ENCODE data around the gene ZMPSTE24.
A peak's percentile ranks its signal among the peaks of the same experiment; 100 is the strongest.
"Not testable (repeated sequence)": the region's sequence is repeated elsewhere in the genome, so short reads cannot be mapped to it uniquely, and the experiment has no call there.

ZMPSTE24 gene

DNA sequence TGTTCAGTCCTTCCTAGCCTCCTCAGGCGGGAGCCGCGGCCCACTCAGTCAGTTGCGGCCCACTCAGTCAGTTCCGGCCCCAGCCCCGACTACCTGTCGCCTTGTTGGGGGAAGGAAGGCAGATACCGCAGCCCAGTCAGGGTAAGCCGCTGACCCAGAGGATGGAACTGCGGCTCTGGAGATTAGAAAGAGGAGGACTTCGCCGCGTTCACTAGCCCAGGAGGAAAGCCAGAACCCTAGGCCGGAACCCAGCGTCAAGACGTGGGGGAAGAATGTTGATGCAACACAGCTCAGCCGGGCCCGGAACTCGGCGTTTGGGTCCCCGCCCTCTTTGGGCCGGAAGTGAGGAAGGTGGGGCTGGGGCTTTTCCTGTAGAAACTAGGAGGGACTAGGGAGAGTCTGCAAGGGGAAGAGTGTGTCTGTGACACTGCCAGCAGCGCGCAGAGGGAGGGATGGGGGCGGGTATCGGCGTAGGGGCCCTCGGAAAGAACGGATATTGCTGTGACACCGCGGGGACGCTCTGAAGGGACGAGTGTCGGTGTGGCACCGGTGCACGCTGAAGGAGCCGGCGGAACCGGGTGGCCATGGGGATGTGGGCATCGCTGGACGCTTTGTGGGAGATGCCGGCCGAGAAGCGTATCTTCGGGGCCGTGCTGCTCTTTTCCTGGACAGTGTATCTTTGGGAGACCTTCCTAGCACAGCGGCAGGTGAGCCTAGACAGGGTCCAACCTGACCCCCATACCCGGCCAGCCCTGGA, at the start of gene ZMPSTE24:
Gene ZMPSTE24, plus strand, starts transcription at position 549 of the 757 bp plus-strand sequence. Its CDS starts 36 bp downstream, at position 585.
- peak; percentile 96 for DNase-seq (ENCODE audit: low read depth)

DNA sequence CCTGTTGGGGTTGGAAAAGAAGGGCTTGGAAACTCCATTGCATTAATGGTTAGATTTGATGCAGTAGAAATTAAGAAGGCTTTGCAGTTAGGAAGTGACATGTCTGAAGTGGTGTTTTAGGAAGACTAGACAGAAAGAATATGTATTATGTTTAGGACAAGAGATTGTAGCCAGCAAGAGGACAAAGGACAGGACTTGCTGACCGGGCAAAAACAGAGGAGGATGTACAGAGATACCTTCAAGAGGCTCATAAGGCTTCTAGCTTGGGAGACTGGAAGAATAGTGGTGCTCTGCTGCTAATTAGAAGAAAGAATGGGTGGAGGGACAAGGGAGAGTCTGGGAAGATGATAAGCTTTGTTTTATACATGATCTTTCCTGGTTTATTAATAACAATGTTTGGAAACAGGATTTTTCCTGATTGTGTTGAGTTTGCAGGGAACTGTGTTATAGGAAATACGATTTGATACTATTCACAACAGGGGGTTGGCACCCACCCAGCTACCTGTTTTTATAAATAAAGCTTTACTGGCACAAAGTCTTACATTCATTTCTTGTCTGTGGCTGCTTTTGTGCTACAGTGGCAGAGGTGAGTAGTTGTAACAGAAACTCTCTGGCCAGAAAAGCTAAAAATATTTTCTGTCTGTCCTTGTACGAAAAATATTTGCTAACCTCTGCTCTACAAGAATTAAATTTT, 47.4 kb upstream of the ZMPSTE24 start:
- no peak for DNase-seq (ENCODE audit: low read depth)

DNA sequence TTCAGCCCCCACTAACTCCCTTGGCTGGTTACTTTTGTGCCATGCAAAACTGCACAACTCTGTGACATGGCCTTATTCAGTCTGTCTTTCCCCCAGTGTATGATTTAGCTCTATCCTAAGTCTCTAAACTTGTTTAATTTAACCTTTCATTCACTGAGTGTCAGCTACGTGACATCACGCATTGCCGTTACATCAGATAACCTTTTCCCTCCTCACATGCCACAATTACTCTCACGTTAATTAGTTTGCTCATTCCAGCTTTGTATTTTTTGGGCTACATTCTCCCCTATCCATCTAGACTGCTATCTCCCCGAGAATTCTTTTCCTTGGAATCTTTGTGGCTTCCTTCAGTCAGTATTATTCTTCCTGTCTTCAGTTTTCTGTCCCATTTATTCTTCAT, 39.7 kb upstream of the ZMPSTE24 start:
- no peak for DNase-seq (ENCODE audit: low read depth)

DNA sequence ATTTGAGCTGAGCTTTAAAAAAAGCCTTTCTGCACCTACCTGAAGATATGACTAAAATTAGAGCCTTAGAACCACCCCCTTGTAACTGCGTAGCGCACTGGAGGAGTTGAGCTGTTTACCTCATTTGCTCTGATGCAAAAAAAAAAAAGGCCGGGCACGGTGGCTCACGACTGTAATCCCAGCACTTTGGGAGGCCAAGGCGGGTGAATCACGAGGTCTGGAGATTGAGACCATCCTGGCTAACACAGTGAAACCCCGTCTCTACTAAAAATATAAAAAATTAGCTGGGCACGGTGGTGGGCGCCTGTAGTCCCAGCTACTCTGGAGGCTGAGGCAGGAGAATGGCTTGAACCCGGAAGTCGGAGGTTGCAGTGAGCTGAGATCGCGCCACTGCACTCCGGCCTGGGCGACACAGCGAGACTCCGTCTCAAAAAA, 36.5 kb upstream of the ZMPSTE24 start:
- not testable (repeated sequence) for DNase-seq (ENCODE audit: low read depth)

DNA sequence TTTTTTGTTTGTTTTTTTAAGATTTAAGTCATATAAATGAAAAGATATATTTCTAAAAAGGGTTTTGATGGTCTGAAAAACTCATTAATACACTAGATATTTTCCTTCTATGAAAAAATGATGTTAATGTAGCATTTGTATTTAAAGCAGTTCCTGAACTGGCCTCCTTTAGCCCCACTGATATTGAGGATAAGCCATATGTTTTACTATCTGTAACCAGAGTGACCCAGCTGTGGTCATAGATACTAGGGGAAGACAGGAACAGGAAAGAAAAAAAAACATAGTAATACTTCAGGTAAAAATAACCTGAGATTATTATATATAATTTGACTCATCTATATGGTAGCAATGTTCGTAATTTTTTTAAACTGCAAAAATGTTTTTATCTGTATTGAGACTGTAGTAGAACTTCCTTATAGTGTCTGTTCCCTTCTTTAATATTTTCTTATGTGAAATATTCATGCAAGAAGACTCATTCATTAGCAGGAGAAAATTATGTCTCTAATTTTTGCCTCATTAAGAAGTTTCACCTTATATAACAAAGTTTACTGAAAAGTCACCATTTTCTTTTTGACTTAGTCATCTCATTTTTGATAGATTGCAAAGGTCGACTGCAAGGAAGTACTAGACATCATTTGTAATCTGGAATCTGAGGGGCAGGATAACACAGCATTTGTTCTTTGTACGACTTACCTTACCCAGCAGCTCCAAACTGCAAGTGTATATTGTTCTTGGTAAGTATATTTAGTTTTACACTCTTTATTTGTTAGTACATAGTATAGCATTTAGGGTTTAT, 35.9 kb upstream of the ZMPSTE24 start:
- no peak for DNase-seq (ENCODE audit: low read depth)

DNA sequence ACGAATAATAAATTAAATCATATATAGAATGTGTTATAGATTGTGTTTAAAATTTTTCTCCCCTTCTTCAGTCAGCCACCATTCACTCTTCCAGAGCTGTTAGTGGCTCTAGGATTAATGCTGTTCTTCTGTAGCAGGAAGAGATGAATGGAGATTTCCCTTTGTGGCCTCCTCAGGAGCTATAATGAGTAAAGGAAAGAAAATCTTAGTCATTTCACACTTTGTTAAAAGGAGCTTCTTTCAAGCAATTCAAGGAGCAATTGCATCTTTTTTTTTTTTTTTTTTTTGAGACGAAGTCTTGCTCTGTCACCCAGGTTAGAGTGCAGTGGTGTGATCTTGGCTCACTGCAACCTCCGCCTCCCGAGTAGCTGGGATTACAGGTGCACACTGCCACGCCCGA, 34.0 kb upstream of the ZMPSTE24 start:
- no peak for DNase-seq (ENCODE audit: low read depth)

DNA sequence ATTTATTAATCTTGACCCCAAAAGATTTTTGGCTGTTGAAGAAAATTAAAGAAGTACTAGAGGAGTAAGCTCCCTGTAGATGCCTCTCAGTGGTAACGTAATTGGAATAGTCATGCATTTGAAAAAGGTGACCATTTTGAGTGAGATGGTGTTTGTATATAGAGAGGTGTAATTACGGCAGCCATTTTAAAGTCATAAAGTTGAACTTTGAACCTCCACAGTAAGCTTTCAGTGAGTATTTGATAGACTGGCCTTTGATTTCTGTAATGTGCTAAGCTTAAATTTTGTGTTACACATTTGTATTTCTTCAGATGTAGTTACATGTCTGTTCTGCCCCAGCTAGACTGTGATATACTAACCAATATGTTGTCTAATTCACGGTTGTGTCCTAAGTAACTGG, 31.8 kb upstream of the ZMPSTE24 start:
- no peak for DNase-seq (ENCODE audit: low read depth)

DNA sequence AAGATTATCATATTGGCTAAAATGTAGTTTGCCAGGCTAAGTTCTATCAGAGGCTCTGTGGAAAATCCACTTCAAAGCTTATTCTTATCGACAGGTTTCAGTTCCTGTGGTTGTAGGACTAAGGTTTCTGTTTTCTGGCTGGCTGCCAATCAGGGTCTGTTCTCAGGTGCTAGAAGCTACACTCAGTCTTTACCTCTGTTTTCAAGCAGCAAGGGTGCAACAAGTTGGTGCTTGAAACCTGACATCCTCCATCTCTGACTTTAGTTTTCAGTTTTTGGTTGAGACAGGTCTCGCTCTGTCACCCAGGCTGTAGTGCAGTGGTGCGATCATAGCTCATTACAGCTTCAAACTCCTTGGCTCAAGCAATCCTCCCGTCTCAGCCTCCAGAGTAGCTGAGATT, 25.6 kb upstream of the ZMPSTE24 start:
- DNase-seq (ENCODE audit: low read depth), result no peak

DNA sequence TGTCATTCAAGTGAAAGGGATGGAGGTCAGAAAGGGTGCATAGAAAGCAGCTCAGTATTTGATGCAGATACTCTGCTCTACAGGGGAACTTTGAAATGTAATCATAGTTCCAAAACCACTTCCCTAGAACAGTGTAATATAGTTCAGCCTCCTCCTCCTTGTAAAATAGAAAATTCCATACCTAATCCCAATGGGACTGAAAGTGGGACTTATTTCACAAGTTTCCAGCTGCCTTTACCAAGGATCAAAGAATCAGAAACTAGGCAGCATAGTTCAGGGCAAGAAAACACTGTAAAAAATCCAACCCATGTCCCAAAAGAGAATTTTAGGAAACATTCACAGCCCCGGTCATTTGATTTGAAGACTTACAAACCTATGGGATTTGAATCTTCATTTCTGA, 18.4 kb upstream of the ZMPSTE24 start:
- no peak for DNase-seq (ENCODE audit: low read depth)

DNA sequence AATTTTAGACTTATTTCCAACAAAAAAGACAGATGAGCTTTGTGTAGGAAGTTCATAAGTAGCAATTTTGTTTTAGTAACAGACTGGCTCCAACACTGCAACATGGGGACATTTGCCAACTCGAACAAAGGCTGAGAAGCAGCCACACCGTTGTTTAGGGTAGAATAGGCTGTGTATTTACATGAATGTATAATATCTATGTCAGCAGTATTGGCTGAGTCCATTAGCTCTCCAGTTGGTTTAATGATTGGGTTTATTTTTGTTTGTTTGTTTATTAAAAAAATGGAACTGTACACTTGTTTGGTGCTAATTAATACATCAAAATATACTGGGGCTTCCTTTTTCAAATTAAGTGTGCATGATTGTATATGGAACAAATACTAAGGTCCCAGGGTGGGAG, 17.6 kb upstream of the ZMPSTE24 start:
- DNase-seq (ENCODE audit: low read depth), result no peak

DNA sequence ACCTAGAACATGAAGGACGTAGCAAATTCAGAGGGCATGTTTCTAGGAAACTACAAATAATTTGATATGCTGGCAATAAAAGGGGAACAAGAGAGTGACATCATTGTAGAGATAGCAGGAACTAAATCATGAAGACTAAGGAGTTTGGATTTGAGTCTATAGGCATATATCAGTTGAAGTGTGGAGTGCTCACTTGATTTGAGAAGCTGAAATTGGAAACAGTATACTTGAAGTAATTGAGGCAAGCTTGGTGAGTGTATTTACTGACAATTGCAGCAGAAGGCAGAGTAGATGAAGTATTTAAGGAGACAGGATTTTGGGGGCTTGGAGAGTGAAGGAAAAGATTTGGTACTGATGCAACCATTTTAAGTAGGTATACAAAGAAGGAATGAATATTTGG, 16.7 kb upstream of the ZMPSTE24 start:
- no peak for DNase-seq (ENCODE audit: low read depth)

DNA sequence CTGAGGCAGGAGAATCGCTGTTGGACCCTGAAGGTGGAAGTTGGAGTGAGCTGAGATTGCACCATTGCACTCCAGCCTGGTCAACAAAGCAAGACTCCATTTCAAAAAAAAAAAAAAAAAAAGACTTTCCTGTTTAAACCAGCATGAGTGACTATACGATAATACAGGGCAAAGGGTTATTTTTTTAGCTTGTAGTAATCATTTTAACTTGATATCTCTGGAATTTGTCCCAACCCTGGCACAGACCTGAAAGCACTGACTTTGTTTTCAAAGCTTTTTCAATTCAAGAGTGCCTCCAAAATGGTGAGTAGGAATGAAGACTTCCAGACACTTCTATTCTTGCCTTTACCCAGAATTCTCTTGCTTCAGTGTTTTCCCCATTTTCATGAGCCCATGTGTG, 14.7 kb upstream of the ZMPSTE24 start:
- DNase-seq (ENCODE audit: low read depth), result no peak

DNA sequence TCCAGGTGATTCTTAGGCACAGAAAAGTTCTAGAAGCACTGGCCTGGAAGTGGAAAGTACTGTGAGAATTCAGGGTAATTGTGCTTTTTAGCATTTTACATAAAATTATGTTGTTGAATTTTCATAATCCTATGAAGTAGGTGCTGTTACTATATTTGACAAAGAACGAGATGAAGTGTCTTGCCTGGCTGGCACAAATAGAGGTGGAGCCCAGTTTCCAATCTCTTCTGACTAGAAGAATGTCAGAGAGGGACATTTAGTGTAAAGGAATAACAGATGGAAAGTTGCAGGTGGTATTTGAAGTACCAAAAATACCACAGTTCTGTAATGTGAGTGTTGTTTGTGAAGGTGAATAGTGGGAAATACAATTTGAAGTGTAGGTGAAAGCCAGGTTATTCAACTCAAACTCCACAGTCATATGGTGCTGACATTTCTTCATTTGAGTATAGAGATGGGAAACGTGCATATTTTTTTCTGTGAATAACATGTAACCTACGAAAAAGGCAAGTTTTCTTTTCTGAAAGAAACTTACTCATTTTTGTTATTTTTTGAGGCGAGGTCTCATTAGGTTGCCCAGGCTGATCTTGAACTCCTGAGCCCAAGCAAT, 13.8 kb upstream of the ZMPSTE24 start:
- no peak for DNase-seq (ENCODE audit: low read depth)

DNA sequence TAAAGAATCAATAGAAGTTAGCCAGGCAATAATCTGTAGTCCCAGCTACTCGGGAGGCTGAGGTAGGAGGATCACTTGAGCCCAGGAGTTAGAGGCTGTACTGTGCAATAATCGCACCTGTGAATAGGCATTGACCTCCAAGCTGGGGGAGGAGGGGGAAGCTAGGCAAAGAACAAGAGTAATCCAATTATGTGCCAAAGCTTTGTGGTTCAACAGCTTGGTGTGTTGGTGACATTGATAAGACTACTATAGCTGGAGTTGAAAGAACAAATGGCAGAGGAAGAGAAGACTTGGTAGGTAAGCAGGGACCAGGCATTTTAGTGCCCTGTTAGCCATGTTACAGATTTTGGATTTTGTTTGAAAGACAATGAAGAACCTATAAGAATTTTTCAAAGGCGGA, 12.3 kb upstream of the ZMPSTE24 start:
- no peak for DNase-seq (ENCODE audit: low read depth)

DNA sequence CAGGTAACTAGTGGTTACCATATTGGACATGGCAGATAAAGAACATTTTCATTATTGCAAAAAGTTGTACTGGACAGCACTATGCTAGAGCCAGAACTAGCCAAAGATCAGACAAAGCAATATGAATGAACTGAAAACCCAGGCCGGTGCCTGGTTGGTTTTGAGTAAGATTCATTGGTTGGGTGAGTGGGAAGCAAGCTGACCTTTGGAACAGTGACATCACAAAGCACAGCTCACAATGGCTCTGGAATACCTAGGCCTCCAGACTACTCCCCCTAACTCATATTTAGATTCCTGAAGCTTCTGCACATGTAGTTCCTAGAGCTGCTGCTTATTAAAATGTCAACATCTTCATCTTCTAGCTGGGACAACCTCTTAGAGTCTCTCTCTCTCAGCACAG, 10.4 kb upstream of the ZMPSTE24 start, which contains the start of gene TMCO2:
Gene TMCO2, plus strand, starts transcription at position 283 of the 400 bp plus-strand sequence. Its CDS starts 57 bp downstream, at position 340.
- DNase-seq (ENCODE audit: low read depth), result no peak

DNA sequence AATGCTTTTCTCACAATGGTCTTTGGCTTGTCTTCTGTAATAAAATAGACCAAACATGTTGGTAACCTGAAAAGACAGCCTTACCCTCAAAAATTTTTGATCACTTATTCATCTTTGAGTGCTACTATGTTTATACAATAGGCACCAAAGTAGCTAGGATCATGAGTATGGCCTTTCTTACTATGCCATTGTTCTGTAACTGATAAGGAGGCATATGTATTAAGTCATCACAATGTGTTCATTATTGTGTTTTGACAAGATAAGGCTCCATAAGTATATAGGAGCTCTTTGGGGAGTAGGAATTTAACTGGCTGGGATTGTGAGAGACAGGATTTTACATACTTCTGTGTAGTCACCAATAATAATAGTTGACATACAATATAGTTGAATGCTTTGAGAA, 9.6 kb upstream of the ZMPSTE24 start:
- no peak for DNase-seq (ENCODE audit: low read depth)

DNA sequence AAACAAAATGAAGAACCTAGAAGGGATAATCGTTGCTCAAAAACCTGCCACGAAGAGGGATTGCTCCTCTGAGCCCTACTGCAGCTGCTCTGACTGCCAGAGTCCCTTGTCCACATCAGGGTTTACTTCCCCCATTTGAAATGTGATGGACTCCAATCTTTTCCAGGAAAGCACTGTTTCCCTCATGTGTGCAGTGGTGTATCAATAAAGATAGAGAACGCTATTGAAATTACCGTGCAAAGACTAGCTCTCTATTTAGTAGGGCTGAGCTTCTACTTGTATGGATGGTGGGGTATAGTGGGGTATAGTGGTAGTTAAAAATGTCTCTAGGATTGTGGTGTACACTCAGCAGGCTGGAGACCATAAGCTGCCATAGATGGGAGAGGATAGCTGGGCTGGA, 6.6 kb upstream of the ZMPSTE24 start:
- DNase-seq (ENCODE audit: low read depth), result no peak

DNA sequence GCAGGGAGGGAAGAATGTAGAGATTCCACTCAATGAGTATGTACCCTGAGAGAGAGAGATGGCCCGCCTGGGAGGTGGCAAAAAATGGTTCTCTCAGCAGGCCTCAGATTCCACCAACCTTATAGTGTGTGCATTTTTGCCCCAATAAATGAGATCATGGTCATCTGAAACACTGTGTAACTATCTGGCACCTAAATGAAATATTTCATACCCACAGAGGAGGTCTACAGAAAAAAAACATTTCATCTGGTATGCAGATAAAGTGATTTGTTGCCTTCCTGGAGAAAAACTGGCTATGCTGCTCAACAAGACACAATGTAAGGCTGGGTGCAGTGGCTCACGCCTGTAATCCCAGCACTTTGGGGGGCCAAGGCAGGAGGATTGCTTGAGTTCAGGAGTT, 5.4 kb upstream of the ZMPSTE24 start:
- no peak for DNase-seq (ENCODE audit: low read depth)

DNA sequence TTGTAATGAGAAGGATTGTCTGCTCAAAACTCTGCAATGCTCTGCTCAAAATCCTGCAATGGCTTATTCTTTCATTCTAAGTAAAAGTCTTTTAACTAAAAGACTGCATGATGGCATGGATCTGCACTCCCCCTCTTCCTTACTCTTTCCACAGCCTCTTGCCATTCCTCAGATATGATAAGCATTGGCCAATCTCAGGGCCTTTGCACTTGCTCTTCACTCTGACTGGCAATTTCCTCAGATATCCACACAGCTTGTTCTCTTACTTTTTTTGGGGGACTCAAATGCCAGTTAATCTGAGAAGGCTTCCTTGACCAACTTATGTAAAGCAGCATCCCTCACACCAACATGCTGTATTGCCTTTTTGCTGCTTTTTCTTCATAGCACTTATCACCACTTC, 2.8 kb upstream of the ZMPSTE24 start:
- DNase-seq (ENCODE audit: low read depth), result no peak

DNA sequence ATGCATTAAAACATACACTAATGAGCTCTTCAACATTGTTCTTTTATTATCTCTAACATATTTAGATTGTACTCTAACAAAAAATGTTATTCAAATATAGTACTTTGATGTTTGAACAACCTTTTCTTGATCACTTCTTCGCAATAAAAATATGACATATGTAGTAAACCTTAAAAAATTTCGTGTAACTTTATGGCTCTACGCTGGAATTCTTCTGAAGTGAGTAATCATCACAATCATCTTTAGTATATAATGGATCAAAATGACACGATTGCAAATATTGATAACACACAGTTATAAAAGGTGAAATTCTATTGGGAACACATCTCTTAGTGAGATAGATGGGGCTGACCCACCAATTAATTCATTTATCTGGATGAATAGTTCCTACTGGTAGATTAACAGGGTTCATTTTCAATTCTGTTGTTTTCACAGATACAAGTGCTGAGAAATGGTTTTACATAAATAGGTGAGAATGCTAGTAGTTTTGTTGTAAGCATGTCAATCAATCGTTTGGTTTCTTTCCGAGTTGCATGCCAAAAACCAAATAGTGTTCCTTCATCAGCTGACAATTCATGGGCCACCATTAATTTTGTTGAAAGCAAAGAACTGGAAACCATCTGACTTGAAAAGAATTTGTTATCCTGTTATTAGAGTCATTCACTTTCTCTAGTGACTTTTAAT, 1.5 kb upstream of the ZMPSTE24 start:
- no peak for DNase-seq (ENCODE audit: low read depth)

DNA sequence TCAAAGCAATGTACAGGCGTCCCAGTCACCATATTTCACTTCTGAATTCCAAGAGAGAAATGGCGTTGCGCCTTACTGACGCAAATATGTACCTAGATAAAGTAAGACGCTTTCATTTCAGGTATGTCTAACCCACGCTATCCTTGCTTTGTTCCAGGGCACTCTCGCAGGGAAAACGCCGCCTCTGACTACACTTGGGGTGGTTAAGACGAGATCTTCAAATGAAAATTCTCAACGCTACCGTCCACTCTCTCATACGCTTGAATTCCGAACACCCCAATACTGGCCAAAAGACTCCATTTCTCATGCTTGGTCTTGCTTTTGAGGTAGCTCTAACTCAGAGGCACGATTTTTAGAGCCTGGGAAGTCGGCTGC, 736 bp upstream of the ZMPSTE24 start:
- no peak for DNase-seq (ENCODE audit: low read depth)

DNA sequence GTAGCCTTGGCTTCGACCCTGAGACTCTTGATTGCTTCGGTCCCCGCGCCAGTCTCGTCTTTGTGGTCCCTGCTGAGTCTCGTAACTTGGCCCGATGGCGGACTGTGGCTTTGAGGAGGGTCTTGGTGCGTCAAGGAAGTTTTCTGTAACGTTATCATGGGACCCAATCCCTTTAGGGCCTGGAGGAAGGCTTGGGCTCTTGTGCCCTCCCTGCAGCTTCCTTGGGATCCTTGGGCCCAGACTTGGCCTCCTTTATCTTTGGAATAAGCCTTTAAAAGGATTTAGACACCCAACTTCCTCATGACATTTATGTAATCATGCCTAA, 371 bp downstream of the ZMPSTE24 start:
- DNase-seq (ENCODE audit: low read depth), result no peak

Data from HS-27A (cell line).